NCI-H1694 (cell line): Measurements from ENCODE around the gene KNDC1.
"Not testable (repeated sequence)": the region's sequence is repeated elsewhere in the genome, so short reads cannot be mapped to it uniquely, and the experiment has no call there.

Source experiments
- DNase-seq: peaks from one replicate; lab custom pipeline; 2025; lab: John Stamatoyannopoulos, UW

The KNDC1 gene

GRCh38 chr10:133159950-133160825, at the start of gene KNDC1:
Gene KNDC1 (plus strand): TSS chr10:133160219. CDS start chr10:133160468, 249 bp downstream.
- DNase-seq = no peak

GRCh38 chr10:133110609-133111275, 49.3 kb upstream of the KNDC1 start:
- DNase-seq = no peak

GRCh38 chr10:133111640-133112039, 48.4 kb upstream of the KNDC1 start:
- not testable (repeated sequence) for DNase-seq

- no peak for DNase-seq
Observed at GRCh38 chr10:133113146-133113830, 46.7 kb upstream of the KNDC1 start.

- no peak for DNase-seq
Observed at GRCh38 chr10:133113847-133114246, 46.2 kb upstream of the KNDC1 start.

- no peak for DNase-seq
Observed at GRCh38 chr10:133114251-133114650, 45.8 kb upstream of the KNDC1 start.

GRCh38 chr10:133114726-133115452, 45.1 kb upstream of the KNDC1 start:
- DNase-seq = no peak

- no peak for DNase-seq
Observed at GRCh38 chr10:133115453-133115842, 44.6 kb upstream of the KNDC1 start.

- DNase-seq = no peak
Observed at GRCh38 chr10:133115976-133116375, 44.0 kb upstream of the KNDC1 start.

GRCh38 chr10:133116455-133116854, 43.6 kb upstream of the KNDC1 start:
- DNase-seq = no peak

- DNase-seq = no peak
Observed at GRCh38 chr10:133117036-133117687, 42.9 kb upstream of the KNDC1 start.

GRCh38 chr10:133117688-133118071, 42.3 kb upstream of the KNDC1 start:
- no peak for DNase-seq

- DNase-seq = no peak
Observed at GRCh38 chr10:133121479-133121878, 38.5 kb upstream of the KNDC1 start.

- no peak for DNase-seq
Observed at GRCh38 chr10:133122171-133122935, 37.7 kb upstream of the KNDC1 start.

GRCh38 chr10:133123050-133123745, 36.8 kb upstream of the KNDC1 start:
- DNase-seq = no peak

- DNase-seq = no peak
Observed at GRCh38 chr10:133123746-133124356, 36.2 kb upstream of the KNDC1 start.

GRCh38 chr10:133124357-133125211, 35.4 kb upstream of the KNDC1 start:
- DNase-seq = no peak

GRCh38 chr10:133125901-133126300, 34.1 kb upstream of the KNDC1 start:
- no peak for DNase-seq
